ENCODE measurements around the gene AARSD1.

GRCh38 chr17:42969001-42969581 is 4.8 kb upstream of the AARSD1 start:
- TF ChIP-seq POLR2AphosphoS5 (IDR thresholded peaks at IDR 0.05; ENCODE audit: low read depth, low read length): no peak
- TF ChIP-seq FOXP2 (optimal IDR thresholded peaks at IDR 0.05; ENCODE audit: borderline replicate concordance, extremely low read depth, extremely low read length, insufficient read depth): no peak
